H1 (cell line): ENCODE measurements around the gene KCNJ12. TPM values are rescaled to one million over a fixed set of nuclear protein-coding genes. Genes with fewer than 3 reads are reported as not detected.
"Not testable (repeated sequence)": the region's sequence is repeated elsewhere in the genome, so short reads cannot be mapped to it uniquely, and the experiment has no call there.

Source experiments
- CTCF ChIA-PET: fragments of 300-600 bp; sonication (Branson Sonifier 250); formaldehyde crosslinking; loops from one replicate; lab custom pipeline; 2021; ENCODE audit not compliant: partially characterized antibody; lab: Charles Lee
- POLR2A ChIA-PET: fragments of 300-600 bp; sonication (Branson Sonifier 250); formaldehyde crosslinking; loops from one replicate; lab custom pipeline; 2021; ENCODE audit warnings: inconsistent platforms; ENCODE audit not compliant: partially characterized antibody; lab: Charles Lee
- DNase-seq, 2 experiments: peaks; one replicate each; pipeline versions ENCODE4 v3.0.0 to v3.0.0-alpha.2; 2010 to 2022; ENCODE audit warnings: low spot score in 2 of 2, low read depth in 1 of 2, mixed read lengths in 1 of 2
- FAIRE-seq: peaks from 2 replicates; lab custom pipeline; 2011; peaks lifted over from hg19 to GRCh38; lab: Jason Lieb, UNC
- H2AFZ ChIP-seq: 2 replicates; pipeline ENCODE4 v1.8.1; 2012; ENCODE audit warnings: low read length, inconsistent platforms
- H2AK5ac ChIP-seq: 2 replicates; pipeline ENCODE4 v1.6.1; 2013; ENCODE audit warnings: low read depth, low read length
- H2BK120ac ChIP-seq: replicated peaks from 2 replicates; pipeline ENCODE3; 2013; ENCODE audit warnings: low read depth, low read length, inconsistent platforms
- H2BK12ac ChIP-seq: 2 replicates; pipeline ENCODE4 v1.6.1; 2013; ENCODE audit warnings: low read depth, low read length
- H2BK15ac ChIP-seq: 2 replicates; pipeline ENCODE4 v1.6.1; 2013; ENCODE audit warnings: low read length
- H2BK20ac ChIP-seq: 2 replicates; pipeline ENCODE4 v1.6.1; 2013; ENCODE audit warnings: low read length
- H2BK5ac ChIP-seq: 2 replicates; pipeline ENCODE4 v1.6.1; 2013; ENCODE audit warnings: low read depth, low read length
- H3K14ac ChIP-seq: 2 replicates; pipeline ENCODE4 v1.6.1; 2013; ENCODE audit warnings: inconsistent platforms; ENCODE audit not compliant: insufficient read length
- H3K18ac ChIP-seq: 2 replicates; pipeline ENCODE4 v1.6.1; 2013; ENCODE audit warnings: low read length; ENCODE audit errors: extremely low read depth
- H3K23ac ChIP-seq: 2 replicates; pipeline ENCODE4 v1.6.1; 2013; ENCODE audit warnings: inconsistent platforms; ENCODE audit not compliant: insufficient read length
- H3K23me2 ChIP-seq: 2 replicates; pipeline ENCODE4 v1.6.1; 2013; ENCODE audit warnings: low read depth, low read length
- H3K27ac ChIP-seq: 2 replicates; pipeline ENCODE4 v1.6.1; 2011; ENCODE audit warnings: low read depth, low read length, inconsistent platforms
- H3K27me3 ChIP-seq, 4 experiments: replicated peaks in 1 of 4; 1 replicate in 1 of 4; 2 replicates in 3 of 4; pipeline versions ENCODE4 v1.6.1 to v1.8.1; 2011 to 2013; ENCODE audit warnings: low read length in 3 of 4, mild to moderate bottlenecking in 3 of 4, inconsistent platforms in 2 of 4, mixed read lengths in 2 of 4, moderate library complexity in 1 of 4; ENCODE audit not compliant: control insufficient read depth in 3 of 4, insufficient read depth in 3 of 4; ENCODE audit errors: extremely low read depth in 1 of 4
- H3K36me3 ChIP-seq, 4 experiments: 2 replicates each; pipeline versions ENCODE4 v1.6.1 to v1.8.1; 2011 to 2013; ENCODE audit warnings: mild to moderate bottlenecking in 4 of 4, low read length in 3 of 4, moderate library complexity in 2 of 4, control low read depth in 1 of 4, inconsistent platforms in 1 of 4; ENCODE audit not compliant: insufficient read depth in 4 of 4, control insufficient read depth in 2 of 4
- H3K4ac ChIP-seq: replicated peaks from 2 replicates; pipeline ENCODE3; 2013; ENCODE audit warnings: low read length, low read depth, mixed read lengths, inconsistent platforms; ENCODE audit not compliant: insufficient read length
- H3K4me1 ChIP-seq, 4 experiments: replicated peaks in 1 of 4; 1 replicate in 1 of 4; 2 replicates in 3 of 4; pipeline versions ENCODE4 v1.6.1 to v1.8.1; 2011 to 2013; ENCODE audit warnings: low read length in 3 of 4, inconsistent platforms in 2 of 4, mixed read lengths in 1 of 4; ENCODE audit not compliant: insufficient read depth in 4 of 4, control insufficient read depth in 3 of 4
- H3K4me2 ChIP-seq, 2 experiments: 2 replicates each; pipeline versions ENCODE4 v1.6.1 to v1.8.1; 2011 to 2013; ENCODE audit warnings: low read depth in 2 of 2, low read length in 2 of 2, control low read depth in 1 of 2, inconsistent platforms in 1 of 2, mild to moderate bottlenecking in 1 of 2; ENCODE audit not compliant: insufficient read depth in 1 of 2
- H3K4me3 ChIP-seq, 4 experiments: fragments of 200-600, 300-600 bp in 1 of 4; sonication (generic), shearing (Covaris generic), sonication (Bioruptor Twin) in 1 of 4; 2 replicates each; pipeline versions ENCODE4 v1.5.1 to v1.8.1; 2011 to 2016; ENCODE audit warnings: low read length in 4 of 4, low read depth in 3 of 4, control low read depth in 2 of 4, inconsistent platforms in 2 of 4, mild to moderate bottlenecking in 2 of 4, mixed read lengths in 1 of 4, moderate library complexity in 1 of 4; ENCODE audit not compliant: insufficient read depth in 2 of 4; ENCODE audit errors: extremely low read depth in 1 of 4
- H3K56ac ChIP-seq: replicated peaks from 2 replicates; pipeline ENCODE3; 2013; ENCODE audit warnings: low read depth, mild to moderate bottlenecking, mixed read lengths, low read length, inconsistent platforms; ENCODE audit not compliant: insufficient read length
- H3K79me1 ChIP-seq: 2 replicates; pipeline ENCODE4 v1.6.1; 2013; ENCODE audit warnings: low read depth, low read length, control low read depth
- H3K79me2 ChIP-seq, 2 experiments: 2 replicates each; pipeline versions ENCODE4 v1.6.1 to v1.8.1; 2012 to 2013; ENCODE audit warnings: low read length in 2 of 2, mild to moderate bottlenecking in 2 of 2, inconsistent platforms in 1 of 2; ENCODE audit not compliant: insufficient read depth in 2 of 2, control insufficient read depth in 1 of 2
- H3K9ac ChIP-seq, 4 experiments: replicated peaks in 1 of 4; 1 replicate in 1 of 4; 2 replicates in 3 of 4; pipeline versions ENCODE4 v1.6.1 to v1.8.1; 2011 to 2013; ENCODE audit warnings: low read depth in 3 of 4, low read length in 3 of 4, control low read depth in 2 of 4, mild to moderate bottlenecking in 2 of 4, moderate library complexity in 2 of 4, inconsistent platforms in 1 of 4; ENCODE audit errors: extremely low read depth in 1 of 4
- H3K9me3 ChIP-seq, 2 experiments: 2 replicates each; pipeline versions ENCODE4 v1.6.1 to v1.8.1; 2012 to 2013; ENCODE audit warnings: mild to moderate bottlenecking in 2 of 2, moderate library complexity in 2 of 2, control low read depth in 1 of 2, inconsistent platforms in 1 of 2, low read depth in 1 of 2, low read length in 1 of 2, mixed read lengths in 1 of 2; ENCODE audit not compliant: insufficient read depth in 2 of 2
- H4K20me1 ChIP-seq, 2 experiments: replicated peaks in 1 of 2; 2 replicates each; pipeline versions ENCODE3 to v1.8.1; 2011 to 2013; ENCODE audit warnings: inconsistent platforms in 2 of 2, low read length in 2 of 2, mild to moderate bottlenecking in 1 of 2; ENCODE audit not compliant: insufficient read depth in 2 of 2, control insufficient read depth in 1 of 2
- H4K5ac ChIP-seq: 2 replicates; pipeline ENCODE4 v1.6.1; 2013; ENCODE audit warnings: low read length, low read depth, mixed read lengths, inconsistent platforms; ENCODE audit not compliant: insufficient read length
- H4K8ac ChIP-seq: 2 replicates; pipeline ENCODE4 v1.8.0; 2013; ENCODE audit warnings: mild to moderate bottlenecking, moderate library complexity, low read length, inconsistent platforms; ENCODE audit not compliant: insufficient read depth; ENCODE audit errors: extremely low read depth
- H4K91ac ChIP-seq: replicated peaks from 2 replicates; pipeline ENCODE3; 2013; ENCODE audit warnings: low read length, mixed read lengths, inconsistent platforms; ENCODE audit not compliant: insufficient read length
- WGBS, 2 experiments: shearing (Covaris generic) in 1 of 2; methylation state at CpG; one replicate each; pipeline versions ENCODE4 v1.1.6 to v1.1.7; 2013 to 2015; ENCODE audit warnings: low lambda C conversion rate in 2 of 2, mixed read lengths in 2 of 2, inconsistent platforms in 1 of 2, low coverage in 1 of 2, missing lambda C conversion rate in 1 of 2; ENCODE audit not compliant: insufficient replicate concordance in 2 of 2, insufficient coverage in 1 of 2, insufficient read length in 1 of 2; ENCODE audit errors: extremely low coverage in 1 of 2, missing lambda C conversion rate in 1 of 2; 5-methylcytosine and 5-hydroxymethylcytosine counted together
- polyA plus RNA-seq, 7 experiments: library from polyadenylated mRNA; depleted of rRNA in 3 of 7; stranded (reverse) in 5 of 7; unstranded in 2 of 7; fragments of >200 nt in 5 of 7; fragments of 200-250 nt in 2 of 7; gene quantifications; 1 replicate in 5 of 7; 2 replicates in 1 of 7; 4 replicates in 1 of 7; pipeline versions ENCODE4 v1.2.1 to v1.2.3, GENCODE V29; 2011 to 2013; ENCODE audit warnings: missing spikeins in 2 of 7, mixed read lengths in 2 of 7
- total RNA-seq: library from RNA; stranded (reverse); fragmentation: NEBNext Ultra II Directional; extraction: Animal tissue kit (Norgen Biotek cat#: 25700); gene quantifications from 2 replicates; pipeline ENCODE4 v1.2.1, GENCODE V29; 2021

The KCNJ12 gene
- total and polyA plus RNA-seq, 2 of the 8 experiments (the other 6 are each of a cell fraction or from before 2014, with no cell fraction given): 1.2 to 1.5 TPM

GRCh38 chr17:21429921-21430628, 53.9 kb downstream of the KCNJ12 start:
- H3K4me2 ChIP-seq, H4K20me1 ChIP-seq, POLR2A ChIA-PET, H3K4me1 ChIP-seq, H3K18ac ChIP-seq, H3K27me3 ChIP-seq, H3K4ac ChIP-seq, DNase-seq, H2BK20ac ChIP-seq, H3K79me2 ChIP-seq, H4K91ac ChIP-seq, H4K8ac ChIP-seq, H3K4me3 ChIP-seq, H2BK15ac ChIP-seq, H3K79me1 ChIP-seq, H2AK5ac ChIP-seq, H2BK12ac ChIP-seq, CTCF ChIA-PET, H3K23ac ChIP-seq, H3K27ac ChIP-seq, H3K14ac ChIP-seq, H2BK5ac ChIP-seq, H4K5ac ChIP-seq, H3K9ac ChIP-seq, H3K23me2 ChIP-seq, H2AFZ ChIP-seq, H2BK120ac ChIP-seq, H3K36me3 ChIP-seq, H3K9me3 ChIP-seq, H3K56ac ChIP-seq: not testable (repeated sequence)
- WGBS, 2 experiments: 84% methylated on average over 5 of the region's 5 CpGs; no CpG with 5 or more reads in 1 of the 2 experiments
- FAIRE-seq: peak; percentile 19

DNA sequence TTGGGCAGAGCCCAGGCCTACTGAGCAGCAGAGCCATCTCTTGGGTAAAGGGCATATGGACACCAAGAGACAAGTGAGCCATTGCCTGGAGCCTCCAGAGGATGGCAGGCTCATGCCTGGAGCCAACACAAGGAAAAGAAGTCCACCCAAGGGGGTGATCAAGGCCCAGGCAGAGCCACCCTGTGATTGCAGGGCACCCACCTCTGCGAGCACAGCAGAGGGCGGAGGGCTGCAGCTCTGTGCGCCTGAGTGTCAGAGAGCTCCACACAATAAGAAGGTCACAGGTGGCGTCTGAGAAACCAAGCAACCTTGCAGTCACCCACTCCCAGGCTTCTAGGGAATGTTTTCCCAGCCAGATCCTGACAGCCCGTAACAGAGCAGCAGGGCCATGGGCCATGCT, 57.8 kb downstream of the KCNJ12 start:
- H3K4me1 ChIP-seq, H2BK120ac ChIP-seq, H2AFZ ChIP-seq, H2BK12ac ChIP-seq, H3K23me2 ChIP-seq, H3K36me3 ChIP-seq, H3K27me3 ChIP-seq, H3K23ac ChIP-seq, POLR2A ChIA-PET, H4K91ac ChIP-seq, H3K27ac ChIP-seq, H4K20me1 ChIP-seq, H3K9ac ChIP-seq, H2BK15ac ChIP-seq, H3K18ac ChIP-seq, H2AK5ac ChIP-seq, H3K14ac ChIP-seq, DNase-seq, H3K9me3 ChIP-seq, H4K5ac ChIP-seq, FAIRE-seq, H3K56ac ChIP-seq, H4K8ac ChIP-seq, H3K79me1 ChIP-seq, H2BK5ac ChIP-seq, H3K79me2 ChIP-seq, H3K4me2 ChIP-seq, H3K4ac ChIP-seq, H2BK20ac ChIP-seq, H3K4me3 ChIP-seq: not testable (repeated sequence)
- CTCF ChIA-PET: interaction anchor here (0.7 to 1.0 kb wide), 2 partner anchors 60 to 141 kb away, joined by 3 to 4 read pairs; no protein-coding TSS in a partner anchor
- WGBS, 2 experiments: 88% methylated on average over 5 of the region's 5 CpGs; no CpG with 5 or more reads in 1 of the 2 experiments
